D721Med (cell line): ENCODE measurements around the gene USP3.

Experiments
- DNase-seq: peaks from one replicate; pipeline ENCODE4 v3.0.0; 2011; ENCODE audit warnings: low spot score; ENCODE audit not compliant: insufficient read length
- FAIRE-seq: peaks from 2 replicates; lab custom pipeline; 2011; peaks lifted over from hg19 to GRCh38; lab: Jason Lieb, UNC
- CTCF ChIP-seq: IDR thresholded peaks from 2 replicates; pipeline ENCODE4 v1.5.1; 2012; ENCODE audit warnings: mild to moderate bottlenecking, control low read depth; ENCODE audit not compliant: insufficient read depth; ENCODE audit errors: missing control alignments

USP3 gene

GRCh38 chr15:63461230-63461985, 43.0 kb upstream of the USP3 start:
- DNase-seq (no peak), FAIRE-seq (no peak)
- TF ChIP-seq CTCF: no peak

- no peak for TF ChIP-seq CTCF
- FAIRE-seq (no peak), DNase-seq (no peak)
These were observed 42.3 kb upstream of the USP3 start for GRCh38 chr15:63462088-63462487.

GRCh38 chr15:63463036-63463435, 41.4 kb upstream of the USP3 start:
- no peak for TF ChIP-seq CTCF
- DNase-seq: no peak
- FAIRE-seq: no peak

- FAIRE-seq: no peak
- DNase-seq: no peak
- TF ChIP-seq CTCF: no peak
These were observed 40.6 kb upstream of the USP3 start for GRCh38 chr15:63463793-63464192.

- no peak for FAIRE-seq
These were observed 39.3 kb upstream of the USP3 start for GRCh38 chr15:63465104-63465503.

GRCh38 chr15:63466378-63467192, 37.8 kb upstream of the USP3 start:
- TF ChIP-seq CTCF: peak; percentile 65
- FAIRE-seq: peak; percentile 58

More at GRCh38 chr15:63465104-63465503, 39.3 kb upstream of the USP3 start:
- DNase-seq: no peak
- no peak for TF ChIP-seq CTCF

More at GRCh38 chr15:63466378-63467192, 37.8 kb upstream of the USP3 start:
- peak; percentile 64 for DNase-seq
